NCI-H774 (cell line): Measurements from ENCODE around the gene AVPR2.

Experiments
- DNase-seq: peaks from one replicate; lab custom pipeline; 2025; lab: John Stamatoyannopoulos, UW

The AVPR2 gene

DNA sequence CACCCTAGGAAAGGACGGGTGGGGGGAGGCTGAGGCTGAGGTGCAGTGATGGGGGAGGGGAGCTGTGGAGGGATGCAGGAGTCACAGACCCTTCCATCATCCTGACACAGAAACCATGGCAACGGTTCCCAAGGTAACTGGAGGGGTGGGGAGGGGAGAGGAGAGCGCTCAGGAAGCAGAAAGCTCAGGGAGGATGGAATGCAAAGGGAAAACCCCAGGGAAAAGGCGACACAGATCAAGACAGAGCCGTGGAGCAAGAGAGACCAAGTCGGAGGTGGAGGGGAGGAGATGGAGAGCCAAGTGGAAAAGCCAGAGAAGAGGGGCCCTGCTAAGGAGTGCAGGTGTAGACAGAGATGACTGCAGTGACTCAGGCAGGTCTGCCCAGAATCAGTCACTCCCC is 33.0 kb upstream of the AVPR2 start:
- DNase-seq = no peak

DNA sequence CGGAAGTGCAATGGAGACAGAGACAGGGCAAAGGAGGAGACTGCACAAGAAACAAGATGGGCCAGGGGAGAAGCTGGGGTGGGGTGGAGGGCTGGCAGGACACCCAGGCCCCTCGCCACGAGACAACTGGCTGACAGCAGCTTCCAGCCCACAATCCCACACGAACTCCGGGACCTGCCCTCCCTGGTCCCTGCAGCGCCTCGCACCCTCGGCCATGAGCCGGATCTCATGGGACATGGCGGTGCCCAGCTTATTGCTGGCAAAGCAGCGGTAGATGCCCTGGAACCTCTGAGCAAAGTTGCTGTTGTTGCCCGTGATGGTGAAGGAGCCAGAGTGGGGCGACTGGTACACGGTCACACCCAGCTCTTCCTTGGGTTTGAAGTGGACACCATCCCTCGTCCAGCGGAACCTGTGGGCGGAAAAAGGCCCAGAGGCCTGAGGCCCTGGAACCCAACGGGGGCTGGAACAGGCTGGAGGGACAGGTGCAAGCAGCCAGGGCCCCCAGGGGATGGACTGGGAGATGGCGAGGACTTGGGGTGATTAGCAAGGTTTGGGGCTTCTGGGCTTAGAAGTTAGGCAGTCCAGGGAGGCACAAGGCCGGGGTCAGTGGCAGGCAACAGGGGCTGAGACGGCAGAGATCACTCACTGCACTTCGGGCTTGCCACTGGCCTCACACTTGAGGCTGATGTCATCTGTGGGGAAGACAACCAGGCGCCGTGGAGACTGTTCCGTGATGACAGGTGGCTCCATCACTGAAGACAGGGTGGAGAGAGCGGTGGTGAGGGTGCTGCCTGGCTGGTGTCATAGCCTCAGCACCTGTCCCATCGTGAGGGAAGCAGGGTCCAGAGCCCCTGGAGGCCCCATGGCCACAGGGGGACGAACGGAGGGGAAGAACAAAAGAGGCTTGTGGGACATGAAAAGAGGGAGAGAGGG is 32.3 kb upstream of the AVPR2 start:
- no peak for DNase-seq

DNA sequence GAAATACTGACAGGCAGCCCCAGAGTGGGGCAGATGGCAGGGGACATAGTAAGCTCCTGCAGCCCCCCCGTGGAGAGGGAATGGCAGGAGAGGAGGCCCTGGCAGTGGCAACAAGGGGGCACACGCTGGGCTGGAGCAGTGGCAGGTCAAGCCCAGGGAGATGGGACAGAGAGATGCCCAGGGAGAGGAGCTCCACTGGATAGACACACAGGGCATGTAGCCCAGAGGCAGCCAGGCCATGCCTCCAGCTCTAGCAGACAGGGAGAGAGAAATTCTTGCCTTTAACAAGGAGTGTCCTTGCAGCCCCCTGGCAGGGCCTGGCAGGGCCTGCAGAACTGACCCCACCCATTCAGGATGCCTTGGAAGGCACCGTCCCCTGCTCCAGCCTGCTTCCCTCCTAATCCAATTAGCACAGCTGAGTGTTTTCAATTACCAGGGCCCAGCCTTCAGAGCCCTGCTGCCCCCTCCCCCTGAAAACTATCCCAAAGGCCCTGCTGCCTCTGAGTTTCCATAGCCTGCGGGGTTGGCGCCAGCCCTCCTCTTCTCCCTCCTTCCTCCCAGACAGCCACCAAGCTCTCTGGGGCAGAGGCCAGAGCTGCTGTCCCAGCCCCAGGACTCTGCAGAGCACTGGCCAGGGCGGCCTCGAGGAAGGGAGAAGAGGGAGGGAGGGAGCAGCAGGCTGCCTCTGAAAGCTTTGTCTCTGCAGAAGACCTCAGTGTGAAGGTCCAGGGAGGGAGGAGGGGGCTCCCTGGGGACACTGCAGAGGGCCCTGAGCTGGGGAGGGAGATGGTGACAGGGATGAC is 31.0 kb upstream of the AVPR2 start:
- no peak for DNase-seq

- DNase-seq = no peak
Observed at GRCh38 chrX:153874085-153874365, 30.4 kb upstream of the AVPR2 start.

DNA sequence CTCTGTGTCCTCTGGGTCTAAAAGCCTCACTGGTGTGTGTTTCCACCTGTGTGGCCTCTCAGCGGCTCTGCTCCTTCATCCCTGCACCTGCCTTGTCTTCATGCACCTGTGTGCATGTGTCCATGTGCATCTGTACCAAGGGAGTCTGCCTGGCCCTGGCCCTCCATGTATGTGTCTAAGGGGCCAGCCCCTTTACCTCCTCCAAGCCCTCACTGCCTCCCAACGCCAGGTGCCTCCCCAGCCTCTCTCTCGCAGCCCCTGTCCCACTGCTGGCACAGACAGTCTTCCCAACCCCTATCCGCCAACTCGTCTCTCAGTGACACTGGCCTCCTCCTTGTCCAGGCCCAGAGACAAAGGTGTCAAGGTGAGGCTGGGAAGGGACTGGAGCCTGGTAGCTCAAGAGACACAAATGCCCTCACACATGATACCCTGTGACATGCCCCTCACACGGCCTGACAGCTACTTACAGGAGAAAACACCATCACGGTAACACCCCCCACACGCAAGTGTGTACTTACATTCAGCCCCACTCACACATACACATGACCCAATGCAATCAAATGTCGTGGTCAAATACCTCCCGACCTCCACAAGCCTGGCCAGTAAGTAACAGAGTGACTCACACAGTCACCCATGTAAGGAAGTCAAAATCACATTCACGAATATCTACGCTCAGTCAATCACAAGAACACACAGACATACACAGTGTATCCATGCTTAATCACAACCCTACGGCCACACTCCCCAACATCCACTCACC is 29.9 kb upstream of the AVPR2 start:
- DNase-seq = no peak

DNA sequence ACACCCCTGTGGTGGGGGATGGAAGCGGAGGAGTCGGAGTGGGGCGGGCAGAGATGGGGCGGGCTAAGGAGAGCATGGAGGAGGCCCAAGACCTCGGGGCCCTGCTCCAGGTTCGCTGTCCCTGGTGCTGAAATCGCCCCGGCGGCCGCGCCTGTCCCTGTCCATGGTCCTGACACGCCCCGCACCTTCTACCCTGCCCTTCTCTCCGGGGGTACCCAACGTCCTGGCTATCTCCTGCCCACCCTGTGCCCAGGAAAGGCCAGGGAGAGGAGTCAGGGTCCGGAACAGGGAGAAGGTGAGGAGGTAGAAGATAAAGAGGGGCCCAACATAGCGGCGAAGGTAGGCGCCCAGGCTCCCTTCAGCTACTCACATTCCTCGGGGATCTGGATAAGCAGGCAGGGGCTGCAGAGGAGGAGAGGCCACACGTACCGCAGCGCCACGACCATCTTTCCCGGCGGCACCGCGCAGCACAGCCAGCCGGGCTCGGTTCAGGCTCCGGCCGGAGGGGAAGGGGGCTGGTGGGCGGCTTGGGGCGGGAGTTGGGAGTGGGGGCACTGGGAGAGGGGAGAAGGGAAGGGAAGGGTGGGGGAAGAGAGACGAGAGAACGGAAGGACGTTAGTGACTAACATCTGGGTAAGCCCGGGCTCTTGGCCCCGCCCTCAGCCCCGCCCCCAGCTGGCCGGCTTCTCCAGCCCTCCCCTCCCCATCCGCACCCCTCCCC is 28.9 kb upstream of the AVPR2 start:
- DNase-seq = no peak

DNA sequence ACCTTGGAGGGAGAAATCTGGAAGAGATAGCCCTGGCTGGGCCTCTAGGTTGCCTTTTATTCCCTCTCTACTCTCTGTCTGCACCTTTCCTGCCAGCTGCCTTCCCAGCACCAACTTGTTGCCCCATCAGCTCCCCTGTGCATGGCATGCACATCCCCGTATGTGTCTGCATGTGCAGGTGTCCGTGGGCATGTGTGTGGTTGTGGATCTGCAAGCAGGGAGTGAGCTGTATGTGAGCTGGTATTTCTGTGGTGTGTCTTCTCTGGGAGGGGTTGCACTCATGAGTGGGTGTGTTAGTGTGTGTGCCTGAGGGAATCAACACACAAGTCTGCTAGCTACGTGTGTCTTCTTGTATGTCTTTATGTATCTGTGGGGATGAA is 28.4 kb upstream of the AVPR2 start:
- no peak for DNase-seq

DNA sequence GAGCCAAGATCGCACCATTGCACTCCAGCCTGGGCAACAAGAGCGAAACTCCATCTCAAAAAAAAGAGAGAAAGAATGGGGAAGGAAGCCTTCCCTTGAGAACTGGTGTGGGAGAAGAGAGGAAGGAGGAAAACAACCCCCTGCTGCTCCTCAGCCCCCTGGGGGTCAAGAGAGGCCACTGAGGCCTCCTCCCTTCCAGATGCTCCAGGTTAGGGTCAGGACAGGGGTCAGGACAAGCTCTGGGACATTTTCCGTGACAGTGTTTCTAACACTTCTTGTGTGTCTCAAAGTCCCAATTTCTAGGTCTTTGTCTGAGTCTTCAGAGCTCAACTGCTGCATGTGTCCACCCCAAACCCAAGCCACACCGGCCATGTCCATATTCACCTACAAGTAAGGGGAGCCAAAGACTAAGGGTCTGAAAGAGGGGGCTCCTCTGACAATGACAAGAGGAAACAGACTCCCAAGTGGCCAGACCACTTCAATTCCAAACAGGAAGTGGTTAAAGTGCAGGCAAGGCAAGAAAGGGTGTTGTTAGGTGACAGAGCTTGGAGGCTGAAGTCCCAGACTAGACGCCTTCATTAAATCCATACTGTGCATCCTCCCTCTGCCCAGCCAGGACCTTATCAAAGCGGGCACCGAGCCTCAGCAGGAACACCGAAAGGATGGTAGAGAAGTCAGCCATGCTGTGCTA is 26.8 kb upstream of the AVPR2 start:
- DNase-seq = no peak

- DNase-seq = no peak
Observed at GRCh38 chrX:153878345-153878744, 26.1 kb upstream of the AVPR2 start.

GRCh38 chrX:153878969-153879653 is 25.4 kb upstream of the AVPR2 start:
- no peak for DNase-seq

GRCh38 chrX:153879741-153880439 is 24.6 kb upstream of the AVPR2 start:
- no peak for DNase-seq

DNA sequence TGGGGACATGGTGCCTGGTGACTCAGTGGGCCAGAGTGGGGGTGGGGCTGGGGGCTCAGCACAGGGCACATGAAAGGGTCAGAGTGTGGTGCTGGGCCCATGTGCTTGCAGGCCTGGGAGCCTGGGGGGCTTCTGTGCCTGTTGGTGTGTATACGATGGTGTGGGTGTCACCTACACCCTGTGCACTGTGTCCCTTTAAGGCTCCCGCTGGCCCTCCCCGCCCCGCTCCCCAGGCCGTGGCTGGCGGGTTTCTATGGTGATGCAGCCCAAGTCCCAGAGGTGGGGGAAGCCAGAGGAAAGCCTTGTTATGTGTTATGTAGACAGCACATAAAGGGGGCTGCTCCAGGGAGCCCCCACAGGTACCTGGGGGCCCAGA is 24.0 kb upstream of the AVPR2 start:
- no peak for DNase-seq

DNA sequence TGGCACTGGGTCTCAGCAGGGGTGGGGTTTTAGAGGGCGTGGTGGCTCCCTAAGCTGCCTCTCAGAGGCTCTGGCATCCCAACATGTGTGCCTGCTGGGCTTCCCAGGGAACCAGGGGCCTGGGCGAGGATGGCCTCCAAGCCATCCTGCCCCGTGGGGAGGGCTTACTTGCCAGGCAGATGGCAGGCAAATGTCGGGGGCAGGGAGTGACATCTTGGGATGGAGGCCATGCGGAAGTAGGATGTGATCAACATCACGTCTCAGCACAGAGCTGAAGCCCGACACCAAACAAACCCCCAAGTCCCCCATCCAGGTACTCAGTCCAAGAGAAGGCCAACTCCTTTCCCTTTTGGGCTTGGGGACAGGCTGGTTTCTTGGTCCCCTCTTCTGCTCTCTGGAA is 23.2 kb upstream of the AVPR2 start:
- DNase-seq = no peak

- DNase-seq = no peak
Observed at GRCh38 chrX:153882086-153882498, 22.4 kb upstream of the AVPR2 start.

DNA sequence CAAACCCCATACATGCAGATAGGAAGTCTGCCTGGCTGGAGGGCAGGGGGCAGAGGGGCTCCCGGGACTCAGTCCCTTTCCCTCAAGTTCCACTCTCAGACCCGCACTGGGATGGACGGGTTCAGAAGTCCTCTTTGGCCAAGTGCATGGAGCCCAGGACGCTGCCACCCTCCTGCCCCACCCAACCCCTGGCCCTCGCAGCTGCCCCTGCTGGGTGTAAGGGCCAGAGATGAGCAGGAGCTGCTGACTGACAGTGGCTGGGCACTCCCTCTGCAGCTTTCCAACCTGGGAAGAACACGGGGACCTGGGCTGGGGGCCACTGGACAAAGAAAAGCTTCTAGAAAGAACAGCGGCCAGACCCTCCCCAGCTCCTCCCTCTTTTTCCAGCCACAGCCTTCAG is 21.9 kb upstream of the AVPR2 start:
- no peak for DNase-seq

DNA sequence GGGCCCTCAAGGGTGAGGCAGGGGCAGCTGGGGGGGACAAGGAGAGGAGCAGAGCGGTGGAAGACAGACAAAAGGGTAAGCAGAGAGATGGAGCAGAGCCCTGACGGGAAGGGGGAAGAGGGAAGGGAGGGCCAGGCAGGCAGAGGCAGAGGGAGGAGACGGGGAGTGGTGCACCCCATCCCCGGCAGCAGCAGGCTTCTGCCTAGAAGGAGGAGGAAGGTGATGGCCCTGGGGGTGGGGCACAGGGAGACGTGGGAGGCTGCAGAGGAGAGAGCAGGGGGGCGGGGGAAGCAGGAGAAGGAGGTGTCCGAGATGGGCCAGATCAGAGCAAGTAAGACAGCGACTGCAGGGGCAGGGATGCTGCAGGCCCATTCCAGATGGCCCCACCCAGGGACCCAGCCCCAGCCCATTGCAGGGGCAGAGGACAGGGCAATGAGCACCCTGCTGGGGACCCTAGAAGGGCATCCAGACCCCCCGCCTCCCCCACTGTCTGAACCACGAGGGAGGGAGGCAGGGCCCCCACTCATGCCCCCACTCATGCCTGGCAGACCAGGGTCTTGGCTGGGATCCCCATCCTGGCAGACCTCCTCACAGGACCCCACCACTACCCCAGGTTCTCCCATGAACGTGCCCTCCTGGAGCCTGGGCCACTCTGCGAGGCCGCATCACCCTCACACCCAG is 21.2 kb upstream of the AVPR2 start:
- no peak for DNase-seq

DNA sequence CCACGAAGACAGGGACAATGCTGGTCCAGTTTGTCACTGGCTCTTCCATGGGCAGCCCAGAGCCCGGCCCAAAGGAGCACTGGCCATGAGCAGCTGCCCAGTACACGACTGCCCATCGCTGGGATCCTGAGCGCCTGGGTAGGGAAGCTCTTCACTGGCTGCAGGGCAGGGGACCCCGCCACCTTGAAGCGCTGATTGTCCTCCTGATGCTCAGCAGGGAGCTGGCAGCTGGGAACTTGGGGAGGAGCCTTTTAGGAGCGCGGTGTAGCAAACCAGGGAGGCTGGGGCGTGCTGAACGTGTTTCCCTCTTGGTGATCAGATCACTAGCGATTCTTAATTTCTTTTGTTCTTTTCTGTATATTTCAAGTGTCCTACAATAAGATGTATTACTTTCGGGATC is 20.3 kb upstream of the AVPR2 start:
- no peak for DNase-seq

DNA sequence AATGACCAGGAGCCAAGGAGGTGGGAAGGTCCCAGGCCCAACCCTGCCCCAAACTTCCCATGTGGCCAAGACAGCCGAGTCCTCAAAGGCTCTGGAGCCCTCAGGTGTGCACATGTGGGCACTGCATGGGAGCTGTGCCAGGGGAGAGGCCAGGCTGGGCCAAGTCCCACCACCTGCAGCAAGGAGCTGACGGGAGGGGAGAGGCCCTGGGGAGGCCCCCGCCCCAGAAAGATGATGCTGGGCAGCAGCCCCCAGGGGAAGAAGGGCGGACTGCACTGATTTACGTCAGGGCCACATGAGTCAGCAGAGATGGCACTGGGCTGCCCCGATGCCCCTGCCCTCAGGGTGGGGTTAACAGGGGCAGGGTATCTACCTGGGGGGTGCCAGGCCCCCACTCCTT is 19.9 kb upstream of the AVPR2 start:
- DNase-seq = no peak

DNA sequence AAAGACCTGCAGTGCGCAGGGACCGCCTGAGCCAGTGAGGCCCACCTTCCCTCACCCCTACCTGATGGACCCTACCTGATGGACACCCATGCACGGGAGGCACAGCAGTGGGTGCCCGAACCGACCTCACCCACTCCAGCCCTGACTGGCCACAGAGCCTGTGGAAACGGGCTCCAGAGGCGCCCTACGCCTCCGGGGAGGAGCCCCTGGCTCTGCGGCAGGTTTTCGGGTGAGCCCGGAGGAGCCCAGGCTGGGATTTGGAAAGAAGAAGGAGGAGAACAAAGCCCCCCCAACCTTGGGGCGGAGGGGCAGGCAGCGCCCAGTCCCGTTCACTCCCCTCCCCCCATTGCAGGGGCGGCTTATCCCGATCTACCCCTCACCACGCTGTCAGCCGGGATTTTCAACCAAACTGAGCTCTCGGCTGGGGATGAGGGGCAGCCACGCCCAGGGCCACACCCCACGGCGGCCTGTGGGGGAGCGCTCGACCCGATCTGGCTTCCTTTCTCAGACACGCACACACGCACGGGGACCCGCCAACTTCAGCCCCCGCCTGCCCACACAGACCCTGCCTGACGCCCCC is 19.2 kb upstream of the AVPR2 start:
- DNase-seq = no peak
